ENCODE measurements around the gene PXDC1. TPM values are rescaled to one million over a fixed set of nuclear protein-coding genes. Genes with fewer than 3 reads are reported as not detected.

Gene PXDC1
- total and polyA plus RNA-seq, 2 experiments from 2014 or later, result 12.3 to 16.1 TPM

GRCh38 chr6:3732345-3733141 is 19.0 kb downstream of the PXDC1 start:
- Histone ChIP-seq H3K9me3 (ENCODE audit: low read depth) (no peaks in the 10 kb centered on the region), H3K4me1 (ENCODE audit: low read depth) (no peaks in the 10 kb centered on the region), H3K27me3 (no peaks in the 10 kb centered on the region), H3K4me3 (no peak overlapping the region), H3K36me3 (no peaks in the 10 kb centered on the region), H3K27ac (no peak overlapping the region)
- TF ChIP-seq CTCF (IDR thresholded peaks at IDR 0.05; ENCODE audit: low read depth, low read length), result peak; percentile 92
- peak; percentile 86 to 97 for DNase-seq (ENCODE audit: low read depth in 1 of 2, low spot score in 1 of 2)

- Histone ChIP-seq H3K4me3 (no peak overlapping the region), H3K36me3 (no peaks in the 10 kb centered on the region), H3K4me1 (ENCODE audit: low read depth) (no peaks in the 10 kb centered on the region), H3K27ac (no peak overlapping the region), H3K27me3 (no peaks in the 10 kb centered on the region), H3K9me3 (ENCODE audit: low read depth) (no peaks in the 10 kb centered on the region)
- no peak for DNase-seq (ENCODE audit: low read depth in 1 of 2, low spot score in 1 of 2)
- TF ChIP-seq CTCF (IDR thresholded peaks at IDR 0.05; ENCODE audit: low read depth, low read length), result no peak
Observed at GRCh38 chr6:3731700-3732099, 19.8 kb downstream of the PXDC1 start.

GRCh38 chr6:3729603-3730344 is 21.7 kb downstream of the PXDC1 start:
- Histone ChIP-seq H3K4me1 (ENCODE audit: low read depth) (no peaks in the 10 kb centered on the region), H3K9me3 (ENCODE audit: low read depth) (no peaks in the 10 kb centered on the region), H3K27ac (no peak overlapping the region), H3K4me3 (no peak overlapping the region), H3K27me3 (no peaks in the 10 kb centered on the region), H3K36me3 (no peaks in the 10 kb centered on the region)
- no peak for DNase-seq (ENCODE audit: low read depth in 1 of 2, low spot score in 1 of 2)
- TF ChIP-seq CTCF (IDR thresholded peaks at IDR 0.05; ENCODE audit: low read depth, low read length), result no peak

- H3K27ac ChIP-seq, result no peak overlapping the region
- no peak for DNase-seq (ENCODE audit: low read depth in 1 of 2, low spot score in 1 of 2)
- no peaks in the 10 kb centered on the region for H3K4me1 ChIP-seq (ENCODE audit: low read depth)
- no peaks in the 10 kb centered on the region for H3K36me3 ChIP-seq
- no peak for TF ChIP-seq CTCF (IDR thresholded peaks at IDR 0.05; ENCODE audit: low read depth, low read length)
- no peaks in the 10 kb centered on the region for H3K9me3 ChIP-seq (ENCODE audit: low read depth)
- H3K4me3 ChIP-seq, result no peak overlapping the region
- no peaks in the 10 kb centered on the region for H3K27me3 ChIP-seq
Observed at GRCh38 chr6:3727593-3728108, 23.9 kb downstream of the PXDC1 start.

- no peak for TF ChIP-seq CTCF (IDR thresholded peaks at IDR 0.05; ENCODE audit: low read depth, low read length)
- Histone ChIP-seq H3K4me3 (no peak overlapping the region), H3K9me3 (ENCODE audit: low read depth) (no peaks in the 10 kb centered on the region), H3K27me3 (no peaks in the 10 kb centered on the region), H3K27ac (no peak overlapping the region), H3K36me3 (no peaks in the 10 kb centered on the region), H3K4me1 (ENCODE audit: low read depth) (no peaks in the 10 kb centered on the region)
- DNase-seq (ENCODE audit: low read depth in 1 of 2, low spot score in 1 of 2), result no peak
Observed at GRCh38 chr6:3727036-3727435, 24.5 kb downstream of the PXDC1 start.
